GM18951 (cell line): ENCODE data around the gene GSTT4.

Experiments
- POLR2A ChIP-seq: IDR thresholded peaks from 4 replicates; pipeline ENCODE4 v1.6.1; 2011; ENCODE audit warnings: mild to moderate bottlenecking; ENCODE audit not compliant: insufficient read length, insufficient read depth; ENCODE audit errors: extremely low read depth
- in situ Hi-C: fragments of 300-500 bp; cut with MboI; formaldehyde crosslinking; loops from one replicate; pipeline ENCODE4 v1.12.0; 2022; ENCODE audit warnings: low sequenced_read_pairs, mixed read lengths, inconsistent platforms; ENCODE audit not compliant: unreplicated experiment

GSTT4 gene

DNA sequence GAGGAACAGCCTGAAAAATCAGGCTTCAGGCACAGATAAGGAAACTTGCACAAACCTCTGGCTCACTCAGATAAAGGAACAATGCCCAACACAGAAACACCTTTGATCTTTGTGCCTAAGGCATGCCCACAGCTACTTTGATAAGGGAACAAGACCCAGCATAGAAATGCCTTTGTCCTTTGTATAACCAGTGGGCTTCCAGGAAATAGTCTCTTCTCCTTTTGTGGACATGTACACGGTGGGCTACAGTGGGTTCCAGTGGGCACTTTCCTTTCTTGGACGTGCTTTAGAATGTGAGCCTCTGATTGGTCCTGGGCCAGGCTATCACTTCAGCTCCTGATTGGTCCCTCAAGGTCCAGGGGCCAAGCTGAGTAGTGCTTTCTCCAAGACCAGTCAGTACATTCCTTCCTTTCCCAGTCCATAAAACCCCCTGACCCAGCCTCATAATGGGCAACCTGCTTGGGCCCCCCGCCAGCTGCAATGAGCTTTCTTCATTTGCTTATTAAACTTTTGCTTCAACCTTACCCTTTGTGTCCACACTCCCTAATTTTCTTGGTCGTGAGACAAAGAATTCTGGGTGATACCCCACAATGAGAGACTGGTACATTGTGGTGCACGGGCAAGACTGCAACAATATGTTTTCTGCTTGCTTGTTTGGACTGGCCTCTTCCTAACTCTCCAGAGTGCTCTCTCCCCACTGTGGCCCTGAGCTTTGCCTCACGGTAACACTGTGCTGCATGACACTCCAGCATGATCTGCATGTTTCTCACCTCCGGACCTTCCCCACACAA lies 4.2 kb upstream of the GSTT4 start:
- in situ Hi-C loops, result no loop called here
- TF ChIP-seq POLR2A, result no peak

DNA sequence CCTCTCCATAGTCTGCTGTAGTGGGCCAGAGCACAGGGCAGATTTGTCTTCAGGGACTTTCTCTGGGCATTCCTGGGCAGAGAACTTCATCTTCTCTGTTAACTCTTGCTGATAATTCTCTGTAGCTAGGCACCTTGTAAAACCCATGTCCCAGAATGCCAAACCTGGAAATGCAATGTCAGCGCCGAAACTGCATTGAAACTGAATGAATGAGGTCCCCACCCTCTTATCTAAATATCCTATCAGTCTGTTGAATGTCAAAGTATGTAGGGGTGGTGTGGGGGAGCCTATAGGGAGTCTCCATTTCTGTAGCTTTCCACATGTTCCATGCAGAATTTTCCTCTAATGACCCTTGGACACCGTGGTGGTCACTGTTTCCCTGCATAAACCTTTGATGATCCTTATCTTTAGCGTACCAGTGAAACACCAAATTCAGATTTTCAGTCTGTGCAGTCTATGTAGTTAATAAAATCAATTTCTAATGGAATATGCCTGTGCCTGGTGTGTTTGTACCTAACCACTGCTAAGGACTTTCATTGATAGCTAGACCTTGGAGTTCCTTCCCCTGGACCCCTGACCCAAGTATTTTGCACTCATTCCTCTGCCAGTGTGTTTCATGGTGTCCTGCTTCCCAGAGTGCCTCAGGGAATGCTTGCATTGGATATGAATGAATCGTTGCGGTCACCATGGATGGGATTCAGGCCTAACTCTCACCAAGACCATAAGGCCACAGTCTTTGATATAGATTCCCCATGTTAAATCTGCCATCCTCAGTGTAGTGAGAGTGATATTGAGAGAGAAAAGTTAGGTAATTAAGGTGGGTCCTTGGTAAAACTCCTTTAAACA lies 3.4 kb upstream of the GSTT4 start:
- in situ Hi-C loops, result no loop called here
- no peak for TF ChIP-seq POLR2A

DNA sequence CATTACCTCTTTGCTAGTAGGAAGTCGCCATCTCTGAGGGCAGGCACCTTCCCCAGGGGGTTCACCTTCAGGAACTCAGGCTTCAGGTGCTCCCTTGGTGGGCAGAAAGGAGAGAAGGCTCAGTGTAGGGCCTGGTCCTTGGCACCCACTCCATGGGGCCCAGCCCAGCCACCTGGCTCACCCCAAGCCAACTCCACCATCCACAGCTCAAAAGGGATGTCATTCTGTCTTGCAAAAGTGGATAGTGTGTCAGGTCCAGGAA lies 2.7 kb upstream of the GSTT4 start:
- TF ChIP-seq POLR2A, result no peak
- in situ Hi-C loops, result no loop called here

DNA sequence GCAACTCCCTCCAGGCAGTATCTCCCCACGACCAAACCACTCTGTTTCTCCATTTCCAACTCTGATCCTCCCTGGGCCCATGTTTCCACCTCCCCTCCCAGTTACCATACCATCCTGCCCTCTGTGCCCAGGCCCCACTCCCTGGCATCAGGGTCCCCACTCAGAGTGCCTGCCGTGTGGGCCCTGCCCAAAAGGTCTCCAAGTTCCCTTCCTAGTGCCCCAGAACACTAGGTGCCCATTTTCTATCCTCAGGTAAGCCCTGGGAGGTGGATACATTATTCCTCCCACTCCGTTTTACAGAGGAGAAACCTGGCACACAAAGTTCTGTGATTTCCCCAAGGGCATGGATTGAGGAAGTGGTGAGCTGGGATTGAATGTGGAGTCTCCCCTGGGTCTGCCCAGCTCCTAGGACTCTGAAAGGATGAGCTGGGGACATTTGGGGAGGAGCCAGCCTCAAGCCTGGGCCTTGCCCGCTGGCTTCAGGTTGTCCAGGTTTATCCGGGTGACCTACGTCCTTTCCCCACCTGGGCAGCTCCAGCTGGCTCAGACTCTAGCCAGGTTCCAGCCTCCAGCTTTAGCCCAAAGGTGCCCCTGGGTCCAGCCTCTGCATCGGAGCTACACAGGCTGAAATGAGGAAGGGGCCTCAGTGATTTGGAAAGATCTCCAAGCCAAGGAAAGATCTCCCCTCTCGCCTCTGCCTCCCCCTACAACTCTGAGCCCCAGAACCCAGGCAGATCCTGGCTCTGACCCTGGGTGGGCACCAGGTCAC lies 2.2 kb upstream of the GSTT4 start:
- in situ Hi-C loops, result no loop called here
- no peak for TF ChIP-seq POLR2A

DNA sequence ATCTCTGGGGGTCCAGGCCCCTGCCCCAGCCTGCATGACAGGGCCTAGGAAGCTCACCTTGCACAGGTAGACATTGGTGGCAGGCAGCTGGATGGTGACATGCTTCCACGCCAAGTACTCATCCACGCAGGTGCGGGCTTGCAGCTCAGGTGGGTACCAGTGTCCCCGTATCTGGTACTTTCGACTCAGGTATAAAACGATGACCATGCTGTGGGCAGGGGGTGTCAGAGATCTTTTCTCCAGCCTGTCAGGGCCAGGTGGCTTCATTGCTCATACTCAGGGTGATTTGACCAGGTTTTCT lies 1.6 kb upstream of the GSTT4 start:
- no peak for TF ChIP-seq POLR2A
- in situ Hi-C loops, result no loop called here

DNA sequence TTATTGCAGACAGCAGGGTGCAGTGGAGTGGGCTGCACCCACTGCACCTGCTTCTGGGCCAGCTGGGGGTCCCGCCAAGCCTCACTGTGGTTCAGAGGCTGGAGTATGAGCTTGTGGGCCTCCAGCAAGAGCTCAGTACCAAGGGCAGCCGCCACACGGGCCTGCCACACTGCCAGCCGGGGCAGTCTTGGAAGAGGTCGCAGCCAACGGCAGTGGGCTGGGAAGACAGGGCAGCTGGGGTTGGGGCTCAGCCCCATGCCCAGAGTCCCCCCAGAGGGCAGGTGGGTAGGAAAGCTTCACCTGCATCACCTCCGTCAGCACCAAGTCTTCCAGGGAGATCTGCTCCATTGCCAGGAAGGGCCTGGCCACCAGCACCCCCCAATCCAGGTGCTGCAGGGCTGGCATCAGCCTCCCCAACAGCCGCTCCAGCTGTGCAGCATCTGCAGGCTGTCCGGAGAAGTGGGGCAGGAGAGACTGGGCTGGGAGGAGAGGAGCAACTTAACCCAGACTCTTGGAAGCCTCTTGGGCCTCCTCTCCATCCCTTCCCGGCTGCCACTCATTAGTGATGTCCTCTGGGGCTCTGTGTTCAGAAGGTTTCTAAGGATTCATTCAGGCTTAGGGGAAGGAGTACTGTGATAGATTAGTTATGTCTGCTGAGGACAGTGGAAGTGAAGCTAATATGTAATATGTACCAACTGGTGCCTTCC lies 1.1 kb upstream of the GSTT4 start:
- TF ChIP-seq POLR2A, result no peak
- in situ Hi-C loops, result no loop called here

DNA sequence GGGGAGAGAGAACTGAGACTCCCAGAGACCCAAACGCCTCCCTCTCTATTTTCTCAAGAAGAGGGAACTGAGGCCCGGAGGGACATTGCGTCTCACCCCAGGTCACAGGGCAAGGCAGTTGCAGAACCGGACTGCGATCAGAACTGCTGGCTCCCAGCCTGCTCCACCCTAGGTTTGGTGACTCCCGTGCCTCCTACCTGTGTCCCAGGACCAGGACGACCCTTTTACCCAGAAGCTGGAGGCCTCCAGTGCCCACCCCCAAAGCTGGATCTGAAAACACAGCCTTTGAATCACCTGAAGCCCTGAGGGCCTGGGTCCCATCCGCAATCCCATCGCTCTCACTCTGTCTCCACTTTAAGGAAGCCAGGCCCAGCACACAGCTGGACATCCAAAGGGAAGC lies 1.4 kb downstream of the GSTT4 start:
- TF ChIP-seq POLR2A, result no peak
- in situ Hi-C loops, result no loop called here

DNA sequence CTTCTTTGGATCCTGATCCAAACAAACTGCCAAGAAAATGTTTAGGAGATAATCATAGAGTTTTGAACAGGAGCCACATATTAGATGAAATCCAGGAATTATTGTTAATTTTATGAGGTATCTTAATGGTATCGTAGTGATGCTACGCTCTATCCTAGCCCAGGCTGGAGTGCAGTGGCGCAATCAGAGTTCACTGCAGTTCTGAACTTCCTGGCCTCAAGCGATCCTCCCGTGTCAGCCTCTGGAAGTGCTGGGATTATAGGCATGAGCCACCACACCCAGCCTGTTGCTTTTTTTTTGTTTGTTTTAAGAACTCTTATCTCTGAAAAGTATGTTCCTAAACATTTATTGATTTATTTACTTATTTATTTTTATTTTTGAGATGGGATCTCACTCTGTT lies 2.4 kb downstream of the GSTT4 start:
- TF ChIP-seq POLR2A, result no peak
- in situ Hi-C loops, result no loop called here

DNA sequence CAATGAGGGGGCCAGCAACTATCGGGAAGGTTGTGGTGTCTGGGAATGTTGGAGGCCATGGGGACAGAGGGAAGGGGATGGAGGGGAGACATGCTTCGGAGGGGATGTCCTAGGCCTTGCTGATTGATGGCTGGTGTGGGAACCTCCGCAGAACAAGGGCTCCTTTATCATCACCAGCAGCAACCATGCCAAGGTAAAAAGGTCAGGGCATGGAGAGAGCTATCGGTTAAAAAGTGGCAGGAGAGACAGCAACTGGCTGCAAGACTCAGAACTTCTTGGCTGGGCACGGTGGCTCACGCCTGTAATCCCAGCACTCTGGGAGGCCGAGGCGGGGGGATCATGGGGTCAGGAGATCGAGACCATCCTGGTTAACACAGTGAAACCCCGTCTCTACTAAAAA lies 3.0 kb downstream of the GSTT4 start:
- in situ Hi-C loops, result no loop called here

DNA sequence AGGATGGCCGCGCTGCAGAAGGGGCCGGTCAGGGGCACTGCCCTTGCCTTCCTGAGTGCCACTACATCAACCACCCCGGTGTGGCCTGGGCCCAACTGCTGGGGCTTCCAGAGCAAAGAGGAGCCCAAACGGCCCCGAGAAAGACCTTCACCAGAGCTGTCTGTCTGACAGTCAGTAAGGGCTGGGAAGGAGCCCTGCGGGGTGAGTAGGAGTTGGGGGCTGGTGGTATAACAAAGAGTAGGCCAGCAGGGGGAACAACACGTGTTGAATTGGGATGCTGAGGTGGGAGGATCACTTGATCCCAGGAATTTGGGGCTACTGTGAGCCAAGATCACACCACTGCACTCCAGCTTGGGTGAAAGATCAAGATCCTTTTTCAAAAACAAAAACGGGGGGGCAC lies 3.9 kb downstream of the GSTT4 start:
- TF ChIP-seq POLR2A, result no peak
- in situ Hi-C loops, result no loop called here

More for the DNA sequence above, 3.0 kb downstream of the GSTT4 start:
- no peak for TF ChIP-seq POLR2A

DNA sequence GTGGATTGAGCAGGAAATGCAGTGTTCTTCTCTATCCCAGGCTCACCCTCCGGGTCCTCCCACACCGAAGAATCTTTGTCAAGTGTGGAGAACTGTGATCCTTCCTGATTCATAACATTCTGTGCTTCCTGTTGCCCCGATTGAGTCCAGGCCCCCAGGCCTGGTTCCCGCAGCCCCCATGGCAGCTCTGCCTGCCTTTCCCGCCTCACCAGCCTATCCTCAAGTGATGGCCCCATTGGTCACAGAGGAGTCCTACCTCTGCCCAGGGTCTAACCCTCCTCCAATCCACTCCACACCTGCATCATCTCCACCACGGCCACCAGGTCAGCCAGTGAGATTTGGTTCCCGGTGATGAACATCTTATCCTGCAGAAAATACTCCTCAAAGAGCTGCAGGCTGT lies 5.5 kb downstream of the GSTT4 start:
- in situ Hi-C loops, result loop anchor here (25.0 kb wide), 1 partner anchor 188 kb away; the partner anchor contains the start of gene SUSD2

DNA sequence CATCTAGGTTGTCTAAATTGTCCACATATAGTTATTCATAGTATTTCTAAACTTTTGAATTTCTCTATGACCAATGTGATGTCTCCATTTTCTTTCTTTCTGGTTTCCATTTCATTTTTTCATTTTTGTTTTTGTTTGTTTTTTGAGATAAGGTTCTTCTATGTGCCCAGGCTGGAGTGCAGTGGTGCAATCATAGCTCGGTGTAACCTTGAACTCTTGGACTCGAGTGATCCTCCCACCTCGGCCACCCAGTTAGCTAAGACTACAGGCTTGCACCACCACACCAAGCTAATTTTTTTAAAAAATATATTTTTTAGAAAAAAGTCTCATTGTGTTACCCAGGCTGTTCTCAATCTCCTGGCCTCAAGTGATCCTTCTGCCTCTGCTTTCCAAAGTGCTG lies 8.2 kb downstream of the GSTT4 start:
- in situ Hi-C loops, result loop anchor here (25.0 kb wide), 1 partner anchor 190 kb away; the partner anchor contains the start of gene SUSD2
- TF ChIP-seq POLR2A, result no peak

DNA sequence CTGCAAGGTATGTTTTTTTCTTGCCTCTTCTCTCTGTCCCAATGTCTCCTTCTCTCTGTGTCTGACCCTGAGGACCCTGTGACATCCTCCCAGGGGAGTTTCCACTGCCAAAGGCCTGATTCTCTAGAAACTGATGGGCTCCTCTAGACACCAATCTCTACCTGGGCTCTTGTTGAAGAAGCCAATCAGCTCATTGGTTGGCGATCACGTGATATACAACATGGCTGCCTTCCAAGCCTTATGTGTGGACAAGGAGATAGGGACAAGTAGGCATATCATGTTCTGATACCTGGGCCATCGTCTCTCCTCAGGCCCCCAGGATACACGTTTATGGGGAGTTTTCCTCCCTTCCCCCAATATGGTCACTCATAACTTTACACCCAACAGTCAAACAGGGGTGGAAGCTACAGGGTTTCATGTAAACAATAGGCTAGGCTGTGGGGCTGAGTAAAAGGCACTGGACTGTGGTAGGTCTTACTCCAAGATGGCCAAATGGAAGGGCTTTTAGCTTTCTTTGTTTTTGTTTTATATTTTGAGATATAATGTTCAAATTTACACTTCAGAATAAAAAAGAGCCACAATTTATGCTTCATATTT lies 11.6 kb downstream of the GSTT4 start:
- in situ Hi-C loops, result loop anchor here (25.0 kb wide), 1 partner anchor 194 kb away; the partner anchor contains the start of gene SUSD2

DNA sequence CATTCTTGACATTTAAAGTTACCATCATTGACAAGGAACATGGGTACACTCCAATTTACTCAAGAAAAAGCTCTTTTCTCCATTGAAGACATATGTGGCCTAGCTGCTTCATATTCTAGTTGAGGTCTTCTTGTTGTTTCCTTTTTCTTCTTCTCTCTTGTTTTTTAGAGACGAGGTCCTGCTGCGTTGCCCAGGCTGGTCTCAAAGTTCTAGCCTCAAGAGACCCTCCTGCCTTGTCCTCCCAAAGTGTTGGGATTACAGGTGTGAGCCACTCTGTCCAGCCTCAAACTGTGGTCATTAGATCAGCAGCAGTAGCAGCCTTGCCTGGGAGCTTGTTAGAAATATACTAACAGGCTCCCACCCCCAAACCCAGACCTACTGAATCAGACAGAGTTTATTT lies 12.2 kb downstream of the GSTT4 start:
- in situ Hi-C loops, result loop anchor here (25.0 kb wide), 1 partner anchor 194 kb away; the partner anchor contains the start of gene SUSD2

DNA sequence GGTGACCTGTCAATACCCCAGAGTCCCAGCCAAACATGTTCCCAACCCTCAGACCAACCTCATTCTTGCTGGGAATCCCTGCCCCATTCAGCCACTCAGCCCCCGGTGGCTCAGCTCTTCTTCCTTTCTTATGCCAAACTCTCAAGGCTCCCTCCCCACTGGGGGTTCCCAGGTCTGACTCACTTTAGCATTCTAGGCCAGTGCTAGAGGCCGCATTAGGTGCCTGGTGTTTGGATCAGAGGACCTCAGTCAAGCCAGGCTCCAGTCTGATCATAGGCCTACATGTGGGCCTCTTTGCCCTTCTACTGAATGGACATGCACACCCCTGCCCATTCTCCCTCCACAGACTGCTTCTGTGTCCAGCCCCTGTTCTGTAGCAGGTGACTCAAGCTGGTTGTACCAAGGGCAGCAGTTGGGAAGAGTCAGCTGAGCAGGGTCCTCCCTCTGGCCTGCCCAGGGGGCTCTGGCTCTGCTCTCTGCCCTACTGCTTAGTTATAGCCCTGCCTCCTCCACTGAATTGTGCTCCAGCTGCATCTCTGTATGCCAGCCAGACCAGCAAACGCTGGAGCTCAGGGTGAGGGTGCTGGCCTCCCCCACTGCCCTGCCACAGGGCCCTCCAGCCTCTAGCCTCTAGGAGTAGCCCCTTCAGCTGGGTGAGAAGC lies 15.5 kb downstream of the GSTT4 start:
- in situ Hi-C loops, result loop anchor here (5.0 to 25.0 kb wide), 2 partner anchors 37 to 198 kb away; partner anchors contain the start of gene SUSD2

DNA sequence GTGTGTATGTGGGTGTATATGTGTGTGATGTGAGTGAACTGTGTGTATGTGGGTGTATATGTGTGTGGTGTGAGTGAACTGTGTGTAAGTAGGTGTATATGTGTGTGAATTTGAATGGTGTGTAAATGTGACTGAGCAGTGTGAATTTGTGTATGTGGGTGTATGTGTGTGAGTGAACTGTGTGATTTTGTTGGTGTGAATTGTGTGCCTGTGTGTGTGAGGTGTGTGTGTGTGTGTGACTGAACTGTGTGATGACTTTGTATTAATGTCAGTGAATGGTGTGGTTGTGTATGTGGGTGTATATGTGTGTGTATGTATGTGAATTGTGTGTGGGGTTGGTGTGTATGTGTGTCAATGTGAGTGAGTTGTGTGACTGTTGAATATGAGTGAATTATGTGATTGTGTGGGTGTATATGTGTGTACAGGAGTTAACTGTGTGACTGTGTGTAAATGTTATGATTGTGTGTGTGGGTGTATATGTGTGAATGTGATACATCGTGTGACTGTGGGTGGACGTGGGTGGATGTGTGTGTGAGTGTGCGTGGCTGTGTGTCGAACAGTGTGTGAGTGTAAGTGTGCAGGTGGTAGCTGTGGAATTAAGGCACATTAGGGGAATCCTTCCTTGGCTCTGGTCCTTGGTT lies 18.6 kb downstream of the GSTT4 start:
- in situ Hi-C loops, result loop anchor here (5.0 to 25.0 kb wide), 2 partner anchors 34 to 201 kb away; partner anchors contain the start of gene SUSD2

DNA sequence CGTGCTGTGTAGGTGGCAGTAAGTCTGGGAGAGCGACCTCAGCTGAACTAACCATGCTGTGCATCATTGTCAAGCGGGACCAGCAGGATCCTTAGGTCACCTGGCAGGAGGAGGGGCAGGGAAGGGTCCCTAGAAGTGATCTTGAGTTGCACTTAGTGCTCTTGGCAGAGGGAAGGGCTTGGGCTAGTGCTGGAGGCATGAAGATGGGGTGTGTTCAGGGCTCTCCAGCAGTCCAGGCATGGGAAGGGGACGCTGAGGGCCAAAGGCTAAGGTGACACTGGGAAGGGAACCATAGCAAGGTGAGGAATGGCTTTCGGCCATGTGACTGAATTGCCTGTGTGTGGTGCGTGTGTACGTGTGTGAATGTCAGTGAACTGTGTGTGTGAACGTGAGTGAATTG lies 19.2 kb downstream of the GSTT4 start:
- in situ Hi-C loops, result loop anchor here (5.0 to 25.0 kb wide), 2 partner anchors 34 to 201 kb away; partner anchors contain the start of gene SUSD2
